NB4 (cell line): Measurements from ENCODE around the gene GRM7.

Experiments
- DNase-seq: peaks from one replicate; pipeline ENCODE4 v3.0.0; 2010; ENCODE audit warnings: low read depth
- H3K4me3 ChIP-seq: one replicate; pipeline ENCODE4 v1.5.1; 2011; ENCODE audit warnings: mild to moderate bottlenecking, low read depth, low read length, moderate library complexity
- CTCF ChIP-seq: IDR thresholded peaks from one replicate; pipeline ENCODE4 v1.5.1; 2012; ENCODE audit warnings: low read depth, low read length
- MAX ChIP-seq: IDR thresholded peaks from 2 replicates; pipeline ENCODE4 v1.6.1; 2011; ENCODE audit warnings: low read depth, low read length
- MYC ChIP-seq: IDR thresholded peaks from 2 replicates; pipeline ENCODE4 v1.6.1; 2011; ENCODE audit warnings: low read depth, low read length
- POLR2A ChIP-seq: IDR thresholded peaks from 2 replicates; pipeline ENCODE4 v1.6.1; 2011; ENCODE audit warnings: mild to moderate bottlenecking; ENCODE audit not compliant: insufficient read length; ENCODE audit errors: extremely low read depth

GRM7 gene

GRCh38 chr3:7638103-7638502 lies 777.2 kb downstream of the GRM7 start:
- no peak for DNase-seq
- TF ChIP-seq MYC (no peak), CTCF (no peak), MAX (no peak), POLR2A (no peak)

GRCh38 chr3:7640787-7641186 lies 779.9 kb downstream of the GRM7 start:
- TF ChIP-seq MYC (no peak), MAX (no peak), POLR2A (no peak), CTCF (no peak)
- DNase-seq: no peak
- H3K4me3 ChIP-seq: no peak overlapping the region

More at GRCh38 chr3:7638103-7638502, 777.2 kb downstream of the GRM7 start:
- no peak overlapping the region for H3K4me3 ChIP-seq

GRCh38 chr3:7646851-7647250 lies 785.9 kb downstream of the GRM7 start:
- no peak for DNase-seq
- no peak overlapping the region for H3K4me3 ChIP-seq
- TF ChIP-seq CTCF (no peak), MAX (no peak), MYC (no peak), POLR2A (no peak)

- TF ChIP-seq POLR2A (no peak), MYC (no peak), CTCF (no peak)
- DNase-seq: no peak
- no peak overlapping the region for H3K4me3 ChIP-seq
These were observed 789.6 kb downstream of the GRM7 start for GRCh38 chr3:7650466-7650865.

GRCh38 chr3:7651274-7651673 lies 790.4 kb downstream of the GRM7 start:
- H3K4me3 ChIP-seq: no peak overlapping the region
- DNase-seq: no peak
- no peak for TF ChIP-seq MYC
- no peak for TF ChIP-seq MAX
- TF ChIP-seq CTCF: no peak
- no peak for TF ChIP-seq POLR2A
